HepG2 (cell line): ENCODE measurements around the gene OR2A5. TPM values are rescaled to one million over a fixed set of nuclear protein-coding genes. Genes with fewer than 3 reads are reported as not detected.

Experiments used
- ATAC-seq: fragments of 200-7000 bp; cut with Tn5 transposase; 3 replicates; pipeline ENCODE4 v1.9.1; 2020; ENCODE audit warnings: mild to moderate bottlenecking, moderate library complexity
- Bru-seq: library from RNA; stranded (reverse); fragments of 400-500 nt; gene quantifications from one replicate; lab custom pipeline; 2021; lab: Mats Ljungman, UMichigan
- BruChase-seq, 2 experiments: library from RNA; stranded (reverse); fragments of 400-500 nt; gene quantifications; one replicate each; lab custom pipeline; 2021; lab: Mats Ljungman, UMichigan
- BruUV-seq: library from RNA; stranded (reverse); fragments of 400-500 nt; replicated peaks from 2 replicates; lab custom pipeline; 2021; lab: Mats Ljungman, UMichigan
- CTCF ChIA-PET: fragments of 300-600 bp; formaldehyde crosslinking; extraction: SDS; loops from one replicate; lab custom pipeline; 2021; ENCODE audit warnings: low total read pairs, inconsistent platforms, low intra/inter-chr PET ratio; lab: Yijun Ruan, JAX
- POLR2A ChIA-PET: fragments of 350-600 bp; sonication (Branson Sonifier 250); formaldehyde crosslinking; loops from one replicate; lab custom pipeline; 2020; ENCODE audit warnings: antibody characterized with exemption, inconsistent platforms; lab: Yijun Ruan, JAX
- DNase-seq: peaks from one replicate; pipeline ENCODE4 v3.0.0-alpha.2; 2015; ENCODE audit warnings: low spot score
- FAIRE-seq: peaks from 3 replicates; lab custom pipeline; 2011; peaks lifted over from hg19 to GRCh38; lab: Jason Lieb, UNC
- H2AFZ ChIP-seq: one replicate; pipeline ENCODE4 v1.6.1; 2011; ENCODE audit warnings: low read length, inconsistent platforms
- H3K27ac ChIP-seq: fragments of 300-600 bp; 3 replicates; pipeline ENCODE4 v1.8.0; 2011; ENCODE audit warnings: mixed run types, mild to moderate bottlenecking, mixed read lengths, low read length, inconsistent platforms; ENCODE audit not compliant: insufficient read depth; ENCODE audit errors: extremely low read length
- H3K27me3 ChIP-seq, 2 experiments: fragments of 200-600 bp in 1 of 2; 2 replicates in 1 of 2; 3 replicates in 1 of 2; pipeline versions ENCODE4 v1.6.0 to v1.8.0; 2011; ENCODE audit warnings: low read length in 2 of 2, mild to moderate bottlenecking in 2 of 2, moderate library complexity in 2 of 2, inconsistent platforms in 1 of 2; ENCODE audit not compliant: insufficient read depth in 2 of 2, control insufficient read depth in 1 of 2
- H3K36me3 ChIP-seq, 2 experiments: fragments of 200-600 bp in 1 of 2; replicated peaks in 1 of 2; 2 replicates in 1 of 2; 3 replicates in 1 of 2; pipeline versions ENCODE4 v1.5.1 to v1.8.0; 2011; ENCODE audit warnings: low read length in 2 of 2, inconsistent platforms in 1 of 2; ENCODE audit not compliant: insufficient read depth in 2 of 2, control insufficient read depth in 1 of 2
- H3K4me1 ChIP-seq: 2 replicates; pipeline ENCODE4 v1.5.1; 2012; ENCODE audit warnings: low read length, inconsistent platforms; ENCODE audit not compliant: insufficient read depth
- H3K4me2 ChIP-seq: 2 replicates; pipeline ENCODE4 v1.6.0; 2011; ENCODE audit warnings: low read depth, low read length, inconsistent platforms
- H3K4me3 ChIP-seq, 3 experiments: fragments of 200-600 bp in 1 of 3; sonication (generic), shearing (Covaris generic) in 1 of 3; replicated peaks in 1 of 3; 2 replicates each; pipeline ENCODE4 v1.5.1; 2011 to 2016; ENCODE audit warnings: low read length in 3 of 3, inconsistent platforms in 2 of 3, low read depth in 2 of 3, mild to moderate bottlenecking in 2 of 3, control low read depth in 1 of 3, mixed read lengths in 1 of 3; ENCODE audit not compliant: insufficient read depth in 1 of 3
- H3K79me2 ChIP-seq: one replicate; pipeline ENCODE4 v1.6.1; 2011; ENCODE audit warnings: low read length, inconsistent platforms; ENCODE audit not compliant: insufficient read depth
- H3K9ac ChIP-seq: 2 replicates; pipeline ENCODE4 v1.6.0; 2011; ENCODE audit warnings: mild to moderate bottlenecking, low read depth, low read length, inconsistent platforms; ENCODE audit not compliant: insufficient read depth
- H3K9me3 ChIP-seq: 2 replicates; pipeline ENCODE4 v1.5.1; 2012; ENCODE audit warnings: mild to moderate bottlenecking, low read length
- H4K20me1 ChIP-seq: 2 replicates; pipeline ENCODE4 v1.6.0; 2011; ENCODE audit warnings: inconsistent platforms, mild to moderate bottlenecking, low read length, moderate library complexity; ENCODE audit not compliant: insufficient read depth
- HOXA9 ChIP-seq: sonication (generic); formaldehyde crosslinking; IDR thresholded peaks from 2 replicates; pipeline ENCODE4 v1.8.1; 2022; ENCODE audit warnings: missing genetic modification reagents, mild to moderate bottlenecking, moderate library complexity, borderline replicate concordance
- LCORL ChIP-seq, 2 experiments: fragments of 450-650 bp in 1 of 2; sonication (generic) in 1 of 2; formaldehyde crosslinking in 1 of 2; IDR thresholded peaks; 2 replicates each; pipeline versions ENCODE4 v1.5.0 to v1.6.1; 2017 to 2020; ENCODE audit warnings: antibody characterized with exemption in 1 of 2, missing genetic modification reagents in 1 of 2
- NCOR1 ChIP-seq: fragments of 200-600 bp; sonication (generic); IDR thresholded peaks from 2 replicates; pipeline ENCODE4 v1.7.0; 2017; ENCODE audit warnings: antibody characterized with exemption, low read length, borderline replicate concordance
- ZNF597 ChIP-seq: sonication (generic); formaldehyde crosslinking; IDR thresholded peaks from 2 replicates; pipeline ENCODE4 v1.5.0; 2020; ENCODE audit warnings: missing genetic modification reagents
- WGBS: methylation state at CpG from one replicate; pipeline ENCODE4 v1.1.6; 2017; ENCODE audit warnings: low lambda C conversion rate; 5-methylcytosine and 5-hydroxymethylcytosine counted together
- in situ Hi-C: cut with HindIII; loops from 2 replicates; pipeline ENCODE4 v1.10.0; 2017; ENCODE audit warnings: low pct_unique_long_range_greater_than_20kb; ENCODE audit not compliant: extremely low pct_ligation_motif_present
- intact Hi-C: fragments of 100-400 bp; cut with micrococcal nuclease; formaldehyde crosslinking; loops from one replicate; pipeline ENCODE4 v1.10.0; 2022; ENCODE audit not compliant: unreplicated experiment
- long read RNA-seq, 2 experiments: library from RNA in 1 of 2; library from polyadenylated mRNA in 1 of 2; stranded (forward) in 1 of 2; unstranded in 1 of 2; transcript quantifications; one replicate each; pipeline ENCODE4 v2.0.0, GENCODE V29; 2019 to 2022
- polyA minus RNA-seq, 3 experiments: library from RNA; depleted of rRNA, polyadenylated mRNA; stranded (reverse); fragments of >200 nt; gene quantifications; 2 replicates each; pipeline ENCODE4 v1.2.3, GENCODE V29; 2011; ENCODE audit warnings: low replicate concordance in 1 of 3
- polyA plus RNA-seq, 8 experiments: library from polyadenylated mRNA; depleted of rRNA in 3 of 8; stranded (reverse) in 7 of 8; unstranded in 1 of 8; fragments of >200 nt; fragmentation: Illumina TruSeq in 4 of 8; extraction: Trizol in 4 of 8; gene quantifications; 2 replicates each; pipeline versions ENCODE4 v1.2.1 to v1.2.3, GENCODE V29; 2011 to 2016; ENCODE audit warnings: low read depth in 4 of 8, missing spikeins in 1 of 8, mixed read lengths in 1 of 8; ENCODE audit not compliant: insufficient read depth in 1 of 8
- total RNA-seq, 5 experiments: library from RNA; depleted of rRNA; stranded (reverse); fragments of >200 nt; fragmentation: Illumina TruSeq; extraction: Trizol; gene quantifications; 2 replicates each; pipeline ENCODE4 v1.2.3, GENCODE V29; 2016; ENCODE audit warnings: low read depth in 1 of 5
- TF ChIP-seq, protein P1 (sequence below): sonication (generic); formaldehyde crosslinking; IDR thresholded peaks from 2 replicates; pipeline ENCODE4 v1.8.0; 2022; ENCODE audit warnings: mild to moderate bottlenecking, missing genetic modification reagents, moderate library complexity

Gene OR2A5, protein sequence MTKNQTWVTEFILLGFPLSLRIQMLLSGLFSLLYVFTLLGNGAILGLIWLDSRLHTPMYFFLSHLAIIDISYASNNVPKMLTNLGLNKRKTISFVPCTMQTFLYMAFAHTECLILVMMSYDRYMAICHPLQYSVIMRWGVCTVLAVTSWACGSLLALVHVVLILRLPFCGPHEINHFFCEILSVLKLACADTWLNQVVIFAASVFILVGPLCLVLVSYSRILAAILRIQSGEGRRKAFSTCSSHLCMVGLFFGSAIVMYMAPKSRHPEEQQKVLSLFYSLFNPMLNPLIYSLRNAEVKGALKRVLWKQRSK
- total RNA-seq (2016; rRNA removed; fragmentation: Illumina TruSeq; extraction: Trizol) (not detected in 2 replicates), polyA plus RNA-seq (2011; rRNA removed) (not detected in 2 replicates), polyA minus RNA-seq (2011; rRNA and poly(A)+ RNA removed; ENCODE audit: low replicate concordance) (not detected in 2 replicates), Bru-seq, nascent RNA (percentile 20 among the genes with signal in this experiment), BruChase-seq, experiment 1, labeled RNA remaining after a 6-hour chase (percentile 18 among the genes with signal in this experiment), BruChase-seq, experiment 2, labeled RNA remaining after a 2-hour chase (percentile 30 among the genes with signal in this experiment)
- total RNA-seq (2016; cell fraction: cytosol; rRNA removed; fragmentation: Illumina TruSeq; extraction: Trizol; ENCODE audit: low read depth): not detected in 2 replicates
- total RNA-seq (2016; cell fraction: insoluble cytoplasmic fraction; rRNA removed; fragmentation: Illumina TruSeq; extraction: Trizol): not detected in 2 replicates
- total RNA-seq (2016; cell fraction: membrane; rRNA removed; fragmentation: Illumina TruSeq; extraction: Trizol): not detected in 2 replicates
- 0.06 TPM in 1 of 2 replicates, not detected in the other for total RNA-seq (2016; cell fraction: nucleus; rRNA removed; fragmentation: Illumina TruSeq; extraction: Trizol)
- polyA plus RNA-seq (2011; cell fraction: cytosol; rRNA removed): not detected in 2 replicates
- 0.05 TPM in 1 of 2 replicates, not detected in the other for polyA plus RNA-seq (2011; cell fraction: nucleus; rRNA removed)
- polyA plus RNA-seq (2012): 0.05 TPM in 1 of 2 replicates, not detected in the other
- polyA plus RNA-seq (2016; cell fraction: cytosol; fragmentation: Illumina TruSeq; extraction: Trizol; ENCODE audit: low read depth): not detected in 2 replicates
- not detected in 2 replicates for polyA plus RNA-seq (2016; cell fraction: insoluble cytoplasmic fraction; fragmentation: Illumina TruSeq; extraction: Trizol; ENCODE audit: low read depth)
- not detected in 2 replicates for polyA plus RNA-seq (2016; cell fraction: membrane; fragmentation: Illumina TruSeq; extraction: Trizol; ENCODE audit: low read depth)
- not detected in 2 replicates for polyA plus RNA-seq (2016; cell fraction: nucleus; fragmentation: Illumina TruSeq; extraction: Trizol; ENCODE audit: insufficient read depth, low read depth)
- polyA minus RNA-seq (2011; cell fraction: cytosol; rRNA and poly(A)+ RNA removed): not detected in 2 replicates
- 0.12 and 0.13 TPM in 2 replicates for polyA minus RNA-seq (2011; cell fraction: nucleus; rRNA and poly(A)+ RNA removed)
- long read RNA-seq, experiment 1: 0 reads
- long read RNA-seq, experiment 2: 0 reads

DNA sequence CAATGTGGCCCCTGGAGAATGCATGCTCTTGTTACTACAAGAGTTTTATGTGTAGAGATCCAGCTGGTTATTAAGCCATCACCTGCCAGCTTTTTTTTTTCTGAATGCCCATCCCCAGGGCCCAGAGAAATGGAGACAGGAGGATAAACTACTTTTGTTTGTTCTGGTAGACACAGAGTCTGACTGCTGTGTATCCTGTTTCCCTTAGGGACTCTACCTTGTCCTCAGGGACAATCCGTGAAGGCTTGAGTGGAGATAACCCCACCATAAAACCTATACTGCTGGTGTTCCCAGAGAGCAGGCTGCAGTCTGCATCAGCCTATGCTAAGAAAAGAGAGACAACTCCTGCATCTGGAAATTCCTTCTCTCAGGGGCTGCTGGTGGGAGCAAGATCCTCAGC, at the start of gene OR2A5:
TSS of gene OR2A5 (plus strand) at position 301 of the 400 bp plus-strand sequence. CDS start 1,454 bp downstream, outside the sequence.
- FAIRE-seq: no peak
- Histone ChIP-seq H3K36me3 (no peaks in the 10 kb centered on the region), H3K9ac (no peak within 1 kb of the TSS), H3K4me2 (no peak within 1 kb of the TSS), H4K20me1 (no peaks in the 10 kb centered on the region), H3K79me2 (no peaks in the 10 kb centered on the region), H3K27me3 (peaks cover 0 to 3% of the 10 kb centered on the region in 2 experiments; a peak in 1 of 5 replicates), H3K4me3 (no peak within 1 kb of the TSS), H3K9me3 (no peaks in the 10 kb centered on the region), H3K4me1 (no peaks in the 10 kb centered on the region), H2AFZ (no peak within 1 kb of the TSS), H3K27ac (no peak within 1 kb of the TSS)
- intact Hi-C loops: no loop called here
- TF ChIP-seq HOXA9 (CRISPR knock-in tag) (no peak), ZNF597 (no peak), NCOR1 (no peak), LCORL (IDR thresholded peaks at IDR 0.05) (no peak), LCORL (CRISPR knock-in tag; IDR thresholded peaks at IDR 0.05) (no peak)
- TF ChIP-seq, protein P1, sequence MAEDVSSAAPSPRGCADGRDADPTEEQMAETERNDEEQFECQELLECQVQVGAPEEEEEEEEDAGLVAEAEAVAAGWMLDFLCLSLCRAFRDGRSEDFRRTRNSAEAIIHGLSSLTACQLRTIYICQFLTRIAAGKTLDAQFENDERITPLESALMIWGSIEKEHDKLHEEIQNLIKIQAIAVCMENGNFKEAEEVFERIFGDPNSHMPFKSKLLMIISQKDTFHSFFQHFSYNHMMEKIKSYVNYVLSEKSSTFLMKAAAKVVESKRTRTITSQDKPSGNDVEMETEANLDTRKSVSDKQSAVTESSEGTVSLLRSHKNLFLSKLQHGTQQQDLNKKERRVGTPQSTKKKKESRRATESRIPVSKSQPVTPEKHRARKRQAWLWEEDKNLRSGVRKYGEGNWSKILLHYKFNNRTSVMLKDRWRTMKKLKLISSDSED: no peak
- 0% methylated on average over 1 of the region's 1 CpG for WGBS
- POLR2A ChIA-PET: no interaction called here
- in situ Hi-C loops: no loop called here
- CTCF ChIA-PET: no interaction called here
- BruUV-seq: no TSS peak
- no peak for ATAC-seq
- no peak for DNase-seq
